ENCODE measurements around the gene DCST2.

DCST2 gene

GRCh38 chr1:155069551-155070157, 36.1 kb upstream of the DCST2 start:
- no peak for TF ChIP-seq CTCF (IDR thresholded peaks at IDR 0.05; ENCODE audit: low read length, missing control alignments)
- H3K4me3 ChIP-seq (replicated peaks; ENCODE audit: low read depth, low read length): no peak overlapping the region
- DNase-seq (ENCODE audit: low read depth): no peak

- no peak for TF ChIP-seq CTCF (IDR thresholded peaks at IDR 0.05; ENCODE audit: low read length, missing control alignments)
These were observed 35.0 kb upstream of the DCST2 start for GRCh38 chr1:155068599-155068998.

GRCh38 chr1:155066777-155067176, 33.2 kb upstream of the DCST2 start:
- no peak for TF ChIP-seq CTCF (IDR thresholded peaks at IDR 0.05; ENCODE audit: low read length, missing control alignments)
- no peak for DNase-seq (ENCODE audit: low read depth)
- H3K4me3 ChIP-seq (replicated peaks; ENCODE audit: low read depth, low read length): no peak overlapping the region

More at GRCh38 chr1:155068599-155068998, 35.0 kb upstream of the DCST2 start:
- DNase-seq (ENCODE audit: low read depth): no peak
- H3K4me3 ChIP-seq (replicated peaks; ENCODE audit: low read depth, low read length): no peak overlapping the region

GRCh38 chr1:155064832-155065429, 31.4 kb upstream of the DCST2 start:
- DNase-seq (ENCODE audit: low read depth): no peak
- no peak overlapping the region for H3K4me3 ChIP-seq (replicated peaks; ENCODE audit: low read depth, low read length)
- no peak for TF ChIP-seq CTCF (IDR thresholded peaks at IDR 0.05; ENCODE audit: low read length, missing control alignments)

GRCh38 chr1:155064111-155064831, 30.7 kb upstream of the DCST2 start:
- TF ChIP-seq CTCF (IDR thresholded peaks at IDR 0.05; ENCODE audit: low read length, missing control alignments): no peak
- DNase-seq (ENCODE audit: low read depth): no peak
- peak overlapping the region; percentile 89 for H3K4me3 ChIP-seq (replicated peaks; ENCODE audit: low read depth, low read length)

GRCh38 chr1:155063550-155064110, 30.0 kb upstream of the DCST2 start, which contains the start of gene EFNA4:
Gene EFNA4 (plus strand): TSS chr1:155063740. CDS start chr1:155063824, 84 bp downstream.
- peak; percentile 84 for DNase-seq (ENCODE audit: low read depth)
- H3K4me3 ChIP-seq (replicated peaks; ENCODE audit: low read depth, low read length): peak within 1 kb of the TSS; percentile 89
- TF ChIP-seq CTCF (IDR thresholded peaks at IDR 0.05; ENCODE audit: low read length, missing control alignments): no peak

Data from fibroblast of pulmonary artery (primary cell).